Osteocyte (in vitro differentiated cells): ENCODE measurements around the gene IVD. TPM values are rescaled to one million over a fixed set of nuclear protein-coding genes. Genes with fewer than 3 reads are reported as not detected.

Experiments used
- DNase-seq: peaks from one replicate; pipeline ENCODE4 v3.0.0; 2021; ENCODE audit warnings: mixed read lengths; ENCODE audit not compliant: unreplicated experiment; ENCODE audit errors: extremely low spot score
- H3K27ac Mint-ChIP-seq: one replicate; pipeline ENCODE4 v1.8.0; 2021; ENCODE audit warnings: mild to moderate bottlenecking, mixed read lengths; ENCODE audit not compliant: unreplicated experiment
- H3K27me3 Mint-ChIP-seq: one replicate; pipeline ENCODE4 v1.8.0; 2021; ENCODE audit warnings: mixed read lengths; ENCODE audit not compliant: unreplicated experiment
- H3K36me3 Mint-ChIP-seq: one replicate; pipeline ENCODE4 v1.8.0; 2021; ENCODE audit warnings: mixed read lengths; ENCODE audit not compliant: unreplicated experiment
- H3K4me1 Mint-ChIP-seq: one replicate; pipeline ENCODE4 v1.8.0; 2021; ENCODE audit warnings: mixed read lengths; ENCODE audit not compliant: unreplicated experiment
- H3K4me3 Mint-ChIP-seq: one replicate; pipeline ENCODE4 v1.8.0; 2021; ENCODE audit warnings: mild to moderate bottlenecking, moderate library complexity, mixed read lengths; ENCODE audit not compliant: unreplicated experiment
- H3K9me3 Mint-ChIP-seq: one replicate; pipeline ENCODE4 v1.8.0; 2021; ENCODE audit warnings: mixed read lengths; ENCODE audit not compliant: unreplicated experiment
- CTCF ChIP-seq: fragments of 200-600 bp; sonication (generic); IDR thresholded peaks from 2 replicates; pipeline ENCODE4 v1.5.0; 2021; ENCODE audit warnings: antibody characterized with exemption, mild to moderate bottlenecking, moderate library complexity
- total RNA-seq: library from RNA; stranded (reverse); gene quantifications from 2 replicates; pipeline ENCODE4 v1.2.1, GENCODE V29; 2021

Gene IVD
- total RNA-seq, 1 donor from 2014 or later = 62.0 TPM

- TF ChIP-seq CTCF = no peak
- Mint-ChIP-seq H3K4me3 (no peak overlapping the region), H3K27ac (no peak overlapping the region), H3K9me3 (no peaks in the 10 kb centered on the region), H3K27me3 (no peaks in the 10 kb centered on the region), H3K36me3 (peaks cover 48% of the 10 kb centered on the region), H3K4me1 (no peaks in the 10 kb centered on the region)
- no peak for DNase-seq
These were observed 9.2 kb downstream of the IVD start for GRCh38 chr15:40414816-40415215.

GRCh38 chr15:40415226-40415625 lies 9.6 kb downstream of the IVD start:
- H3K4me1 Mint-ChIP-seq = no peaks in the 10 kb centered on the region
- H3K36me3 Mint-ChIP-seq = peaks cover 45% of the 10 kb centered on the region
- no peaks in the 10 kb centered on the region for H3K27me3 Mint-ChIP-seq
- no peak overlapping the region for H3K4me3 Mint-ChIP-seq
- DNase-seq = no peak
- no peaks in the 10 kb centered on the region for H3K9me3 Mint-ChIP-seq
- TF ChIP-seq CTCF = no peak
- no peak overlapping the region for H3K27ac Mint-ChIP-seq

GRCh38 chr15:40416056-40416455 lies 10.5 kb downstream of the IVD start:
- Mint-ChIP-seq H3K36me3 (peaks cover 38% of the 10 kb centered on the region), H3K4me1 (peaks cover 6% of the 10 kb centered on the region)

GRCh38 chr15:40418126-40418525 lies 12.5 kb downstream of the IVD start:
- Mint-ChIP-seq H3K36me3 (peaks cover 23% of the 10 kb centered on the region), H3K4me3 (no peak overlapping the region), H3K4me1 (peaks cover 12% of the 10 kb centered on the region), H3K9me3 (no peaks in the 10 kb centered on the region), H3K27ac (no peak overlapping the region), H3K27me3 (no peaks in the 10 kb centered on the region)
- TF ChIP-seq CTCF = no peak
- no peak for DNase-seq

More at GRCh38 chr15:40416056-40416455, 10.5 kb downstream of the IVD start:
- no peaks in the 10 kb centered on the region for H3K9me3 Mint-ChIP-seq
- DNase-seq = no peak
- no peaks in the 10 kb centered on the region for H3K27me3 Mint-ChIP-seq
- no peak for TF ChIP-seq CTCF
- no peak overlapping the region for H3K27ac Mint-ChIP-seq
- H3K4me3 Mint-ChIP-seq = no peak overlapping the region

GRCh38 chr15:40420071-40420713 lies 14.6 kb downstream of the IVD start:
- DNase-seq = no peak
- no peak for TF ChIP-seq CTCF
- Mint-ChIP-seq H3K27me3 (no peaks in the 10 kb centered on the region), H3K27ac (no peak overlapping the region), H3K4me1 (peaks cover 12% of the 10 kb centered on the region), H3K9me3 (no peaks in the 10 kb centered on the region), H3K36me3 (peaks cover 12% of the 10 kb centered on the region), H3K4me3 (no peak overlapping the region)
